Ishikawa (cell line): ENCODE measurements around the gene SETX.

ENCODE experiments used
- EGR1 ChIP-seq: IDR thresholded peaks from 2 replicates; pipeline ENCODE4 v1.6.1; 2012
- MAX ChIP-seq: IDR thresholded peaks from 2 replicates; pipeline ENCODE4 v1.6.1; 2012
- REST ChIP-seq: IDR thresholded peaks from 2 replicates; pipeline ENCODE4 v1.6.1; 2012; ENCODE audit warnings: low read depth, mild to moderate bottlenecking
- TEAD4 ChIP-seq: IDR thresholded peaks from 2 replicates; pipeline ENCODE4 v1.6.1; 2012

GRCh38 chr9:132283165-132283564, 71.6 kb downstream of the SETX start:
- TF ChIP-seq TEAD4 (no peak), MAX (no peak), REST (no peak), EGR1 (no peak)
